Measurements from ENCODE around the gene TNIK. TPM values are rescaled to one million over a fixed set of nuclear protein-coding genes. Genes with fewer than 3 reads are reported as not detected.

Gene TNIK
- total and polyA plus RNA-seq, 2 of the 4 experiments (the other 2 are of a cell fraction), result 3.4 to 6.3 TPM

GRCh38 chr3:171379961-171380483 is 80.2 kb downstream of the TNIK start (continued):
- TF ChIP-seq ELK1 (IDR thresholded peaks at IDR 0.05; ENCODE audit: borderline replicate concordance, low read depth, low read length) (no peak), RAD21 (IDR thresholded peaks at IDR 0.05; ENCODE audit: low read length) (no peak)

- Histone ChIP-seq H3K56ac (ENCODE audit: extremely low read depth, insufficient read depth, low read length) (no peak overlapping the region), H3K4me1 (ENCODE audit: control insufficient read depth, insufficient read depth, low read length) (peaks cover 20% of the 10 kb centered on the region), H3K9me3 (ENCODE audit: control insufficient read depth, insufficient read depth, low read length) (peaks cover 3% of the 10 kb centered on the region; the same call in 1 of the 2 replicates), H3K14ac (replicated peaks; ENCODE audit: low read depth, low read length) (no peak overlapping the region), H3K23ac (ENCODE audit: low read depth, low read length) (no peak overlapping the region), H4K91ac (ENCODE audit: insufficient read depth, low read depth, low read length) (no peak overlapping the region), H3K4me3 (ENCODE audit: insufficient read depth, low read depth, low read length) (no peak overlapping the region), H4K5ac (ENCODE audit: low read depth, low read length) (no peak overlapping the region), H3K79me1 (ENCODE audit: low read depth in 1 of 2, low read length in 2 of 2) (0 out of 4 replicates have a peak, but pooled peaks cover 0 to 4% of the 10 kb centered on the region in 2 experiments), H2BK5ac (ENCODE audit: low read depth, low read length, poor library complexity, severe bottlenecking) (peak overlapping the region; percentile 20), H2BK120ac (ENCODE audit: low read depth, low read length) (peak overlapping the region; percentile 16; the same call in 1 of the 2 replicates), H3K18ac (ENCODE audit: low read depth, low read length) (0 out of 2 replicates have a peak overlapping the region, but pooled peaks have one; percentile 8), H2BK15ac (ENCODE audit: low read depth, low read length) (no peak overlapping the region; the same call in 2 of the 3 replicates), H3K4me2 (ENCODE audit: low read depth, low read length) (peak overlapping the region; percentile 3; the same call in 1 of the 2 replicates), H3K9ac (ENCODE audit: low read depth, low read length) (no peak overlapping the region), H2AK9ac (replicated peaks; ENCODE audit: low read depth, low read length, poor library complexity) (no peak overlapping the region), H2BK20ac (ENCODE audit: low read depth, low read length) (no peak overlapping the region), H4K20me1 (ENCODE audit: insufficient read depth, low read length) (no peaks in the 10 kb centered on the region), H2AK5ac (ENCODE audit: low read depth, low read length) (no peak overlapping the region), H3K27me3 (ENCODE audit: control insufficient read depth, insufficient read depth, low read length) (no peaks in the 10 kb centered on the region), H4K8ac (ENCODE audit: low read depth in 2 of 2, low read length in 2 of 2) (no peak overlapping the region), H3K9me1 (ENCODE audit: insufficient read depth, low read length) (peaks cover 4% of the 10 kb centered on the region), H3K27ac (ENCODE audit: insufficient read depth, low read length) (no peak overlapping the region), H3K4ac (ENCODE audit: low read depth, low read length) (no peak overlapping the region; the same call in 1 of the 2 replicates), H3K36me3 (ENCODE audit: control insufficient read depth, insufficient read depth, low read length) (no peaks in the 10 kb centered on the region), H2AFZ (replicated peaks; ENCODE audit: low read length, poor library complexity) (no peak overlapping the region)
- ATAC-seq (ENCODE audit: low read depth), result peak; percentile 46
- no TSS peak for BruUV-seq (replicated peaks)
- peak; percentile 58 for DNase-seq
- in situ Hi-C loops (cut with MboI; ENCODE audit: low sequenced_read_pairs), result no loop called here
- WGBS, 2 experiments (ENCODE audit: extremely low coverage in 2 of 2, insufficient read length in 1 of 2), result no CpG with 5 or more reads among the region's 1 CpG
- intact Hi-C loops (cut with micrococcal nuclease), result no loop called here
- dilution Hi-C loops (cut with HindIII; ENCODE audit: low sequenced_read_pairs, unreplicated experiment), result no loop called here
- CTCF ChIA-PET, result interaction anchor here (0.7 kb wide), 1 partner anchor 173 kb away, joined by 3 read pairs; no protein-coding TSS in a partner anchor
- TF ChIP-seq RAD21 (IDR thresholded peaks at IDR 0.05; ENCODE audit: low read length) (no peak), NFE2L2 (IDR thresholded peaks at IDR 0.05; ENCODE audit: low read depth, low read length) (no peak), SMC3 (IDR thresholded peaks at IDR 0.05; ENCODE audit: low read depth, low read length) (no peak), BHLHE40 (IDR thresholded peaks at IDR 0.05; ENCODE audit: low read depth, low read length) (no peak), MAFK (IDR thresholded peaks at IDR 0.05; ENCODE audit: low read depth, low read length) (no peak), FOS (IDR thresholded peaks at IDR 0.05; ENCODE audit: low read depth, low read length) (no peak)
- POLR2A ChIA-PET (ENCODE audit: unreplicated experiment), result no interaction called here
Observed at GRCh38 chr3:171379281-171379680, 80.9 kb downstream of the TNIK start.

Data from IMR-90 (cell line).